Loucy (cell line): ENCODE results near the gene ALDH18A1.
A peak's percentile ranks its signal among the peaks of the same experiment; 100 is the strongest.

ENCODE experiments used
- EZH2phosphoT487 ChIP-seq: fragments of 200-600 bp; IDR thresholded peaks from 2 replicates; pipeline ENCODE4 v1.6.1; 2018; ENCODE audit warnings: antibody characterized with exemption, mild to moderate bottlenecking, moderate library complexity, borderline replicate concordance
- TF ChIP-seq, protein P1 (sequence below): fragments of 200-600 bp; sonication (generic); conservative IDR thresholded peaks from 2 replicates; pipeline ENCODE4 v1.5.1; 2014; ENCODE audit warnings: mild to moderate bottlenecking, antibody characterized with exemption, low read length

DNA sequence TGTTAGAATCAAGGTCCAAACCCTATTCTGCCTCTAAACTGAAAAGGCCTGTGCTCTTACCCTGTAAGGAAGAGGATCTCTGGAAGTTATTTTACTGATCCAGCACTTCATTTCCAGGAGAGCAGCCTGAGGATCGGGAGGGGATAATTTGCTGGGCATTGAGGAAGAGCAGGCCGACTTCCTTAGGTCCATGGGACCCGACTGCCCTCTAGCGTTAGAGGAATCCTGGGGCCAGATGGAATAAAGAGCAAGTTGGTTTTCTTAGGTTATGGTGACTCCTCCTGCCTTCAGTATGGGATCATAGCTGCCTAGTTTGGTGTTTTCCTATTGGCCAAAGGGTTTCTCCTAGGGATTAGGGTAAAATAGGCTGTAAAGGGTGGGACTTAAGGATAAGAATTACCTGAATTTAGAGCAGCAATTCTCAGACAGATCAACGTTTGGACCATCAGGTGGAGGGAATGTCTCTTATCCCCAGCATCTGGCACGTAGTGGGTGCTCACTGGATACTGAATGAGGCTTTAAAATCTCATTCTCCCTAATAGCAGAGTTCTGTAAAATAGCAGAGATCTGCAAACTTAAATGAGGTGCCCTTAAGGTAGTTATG lies 55.3 kb downstream of the ALDH18A1 start:
- TF ChIP-seq, protein P1, sequence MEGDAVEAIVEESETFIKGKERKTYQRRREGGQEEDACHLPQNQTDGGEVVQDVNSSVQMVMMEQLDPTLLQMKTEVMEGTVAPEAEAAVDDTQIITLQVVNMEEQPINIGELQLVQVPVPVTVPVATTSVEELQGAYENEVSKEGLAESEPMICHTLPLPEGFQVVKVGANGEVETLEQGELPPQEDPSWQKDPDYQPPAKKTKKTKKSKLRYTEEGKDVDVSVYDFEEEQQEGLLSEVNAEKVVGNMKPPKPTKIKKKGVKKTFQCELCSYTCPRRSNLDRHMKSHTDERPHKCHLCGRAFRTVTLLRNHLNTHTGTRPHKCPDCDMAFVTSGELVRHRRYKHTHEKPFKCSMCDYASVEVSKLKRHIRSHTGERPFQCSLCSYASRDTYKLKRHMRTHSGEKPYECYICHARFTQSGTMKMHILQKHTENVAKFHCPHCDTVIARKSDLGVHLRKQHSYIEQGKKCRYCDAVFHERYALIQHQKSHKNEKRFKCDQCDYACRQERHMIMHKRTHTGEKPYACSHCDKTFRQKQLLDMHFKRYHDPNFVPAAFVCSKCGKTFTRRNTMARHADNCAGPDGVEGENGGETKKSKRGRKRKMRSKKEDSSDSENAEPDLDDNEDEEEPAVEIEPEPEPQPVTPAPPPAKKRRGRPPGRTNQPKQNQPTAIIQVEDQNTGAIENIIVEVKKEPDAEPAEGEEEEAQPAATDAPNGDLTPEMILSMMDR: peak; percentile 99
- no peak for TF ChIP-seq EZH2phosphoT487
